ENCODE measurements around the gene ARID2. TPM values are rescaled to one million over a fixed set of nuclear protein-coding genes. Genes with fewer than 3 reads are reported as not detected.

ARID2 gene
- total and polyA plus RNA-seq, 4 donors, result 1.8 to 17.8 (median 13.2) TPM

DNA sequence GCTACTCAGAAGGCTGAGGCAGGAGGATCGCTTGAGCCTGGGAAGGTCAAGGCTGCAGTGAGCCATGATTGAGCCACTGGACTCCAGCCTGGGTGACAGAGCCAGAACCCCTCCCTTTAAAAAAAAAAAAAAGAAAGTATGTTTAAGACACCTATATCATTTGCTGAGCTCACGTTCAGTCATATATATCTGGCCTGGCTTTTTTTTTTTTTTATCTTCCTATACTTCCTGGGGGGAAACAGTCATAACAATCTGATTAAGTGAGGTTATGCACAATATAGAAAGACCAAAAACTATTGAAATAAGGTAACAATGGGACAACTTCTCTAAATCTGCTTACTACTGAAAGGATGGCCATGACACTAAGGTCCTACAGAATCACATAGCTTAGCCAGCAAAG, 9.4 kb upstream of the ARID2 start:
- Histone ChIP-seq H3K9me3 (ENCODE audit: control insufficient read depth in 4 of 4, low read length in 3 of 4) (no peaks in the 10 kb centered on the region), H3K4me1 (ENCODE audit: control insufficient read depth in 4 of 4, insufficient read depth in 4 of 4, low read length in 3 of 4) (peaks cover 2 to 11% (median 6%) of the 10 kb centered on the region in 4 donors), H3K4me3 (ENCODE audit: low read depth in 1 of 3, low read length in 3 of 3) (no peak overlapping the region), H3K36me3 (ENCODE audit: control insufficient read depth in 4 of 4, insufficient read depth in 3 of 4, low read depth in 1 of 4, low read length in 3 of 4) (no peaks in the 10 kb centered on the region), H3K27me3 (ENCODE audit: control insufficient read depth in 4 of 4, insufficient read depth in 4 of 4, low read length in 3 of 4) (no peaks in the 10 kb centered on the region), H3K9ac (ENCODE audit: low read depth in 1 of 2, low read length in 2 of 2) (no peak overlapping the region), H3K27ac (ENCODE audit: low read depth in 1 of 2, low read length in 2 of 2) (no peak overlapping the region)
- TF ChIP-seq TAF1 (conservative IDR thresholded peaks at IDR 0.05) (no peak), RXRA (IDR thresholded peaks at IDR 0.05) (no peak), FOXA2 (IDR thresholded peaks at IDR 0.05) (no peak), JUND (IDR thresholded peaks at IDR 0.05) (no peak), RAD21 (IDR thresholded peaks at IDR 0.05) (no peak), SP1 (IDR thresholded peaks at IDR 0.05) (no peak), YY1 (IDR thresholded peaks at IDR 0.05) (no peak), FOXA1 (IDR thresholded peaks at IDR 0.05) (no peak), HNF4A (conservative IDR thresholded peaks at IDR 0.05) (no peak), GABPA (IDR thresholded peaks at IDR 0.05 in 1 of 2, conservative IDR thresholded peaks at IDR 0.05 in 1 of 2) (no peak), EGR1 (IDR thresholded peaks at IDR 0.05; ENCODE audit: low read depth in 2 of 2) (no peak), NR2F2 (IDR thresholded peaks at IDR 0.05) (no peak), HNF4G (IDR thresholded peaks at IDR 0.05) (no peak)
- TF ChIP-seq, protein P1, sequence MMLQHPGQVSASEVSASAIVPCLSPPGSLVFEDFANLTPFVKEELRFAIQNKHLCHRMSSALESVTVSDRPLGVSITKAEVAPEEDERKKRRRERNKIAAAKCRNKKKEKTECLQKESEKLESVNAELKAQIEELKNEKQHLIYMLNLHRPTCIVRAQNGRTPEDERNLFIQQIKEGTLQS (IDR thresholded peaks at IDR 0.05), result no peak
- TF ChIP-seq, protein P2, sequence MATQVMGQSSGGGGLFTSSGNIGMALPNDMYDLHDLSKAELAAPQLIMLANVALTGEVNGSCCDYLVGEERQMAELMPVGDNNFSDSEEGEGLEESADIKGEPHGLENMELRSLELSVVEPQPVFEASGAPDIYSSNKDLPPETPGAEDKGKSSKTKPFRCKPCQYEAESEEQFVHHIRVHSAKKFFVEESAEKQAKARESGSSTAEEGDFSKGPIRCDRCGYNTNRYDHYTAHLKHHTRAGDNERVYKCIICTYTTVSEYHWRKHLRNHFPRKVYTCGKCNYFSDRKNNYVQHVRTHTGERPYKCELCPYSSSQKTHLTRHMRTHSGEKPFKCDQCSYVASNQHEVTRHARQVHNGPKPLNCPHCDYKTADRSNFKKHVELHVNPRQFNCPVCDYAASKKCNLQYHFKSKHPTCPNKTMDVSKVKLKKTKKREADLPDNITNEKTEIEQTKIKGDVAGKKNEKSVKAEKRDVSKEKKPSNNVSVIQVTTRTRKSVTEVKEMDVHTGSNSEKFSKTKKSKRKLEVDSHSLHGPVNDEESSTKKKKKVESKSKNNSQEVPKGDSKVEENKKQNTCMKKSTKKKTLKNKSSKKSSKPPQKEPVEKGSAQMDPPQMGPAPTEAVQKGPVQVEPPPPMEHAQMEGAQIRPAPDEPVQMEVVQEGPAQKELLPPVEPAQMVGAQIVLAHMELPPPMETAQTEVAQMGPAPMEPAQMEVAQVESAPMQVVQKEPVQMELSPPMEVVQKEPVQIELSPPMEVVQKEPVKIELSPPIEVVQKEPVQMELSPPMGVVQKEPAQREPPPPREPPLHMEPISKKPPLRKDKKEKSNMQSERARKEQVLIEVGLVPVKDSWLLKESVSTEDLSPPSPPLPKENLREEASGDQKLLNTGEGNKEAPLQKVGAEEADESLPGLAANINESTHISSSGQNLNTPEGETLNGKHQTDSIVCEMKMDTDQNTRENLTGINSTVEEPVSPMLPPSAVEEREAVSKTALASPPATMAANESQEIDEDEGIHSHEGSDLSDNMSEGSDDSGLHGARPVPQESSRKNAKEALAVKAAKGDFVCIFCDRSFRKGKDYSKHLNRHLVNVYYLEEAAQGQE (IDR thresholded peaks at IDR 0.05), result no peak
- TF ChIP-seq, protein P3, sequence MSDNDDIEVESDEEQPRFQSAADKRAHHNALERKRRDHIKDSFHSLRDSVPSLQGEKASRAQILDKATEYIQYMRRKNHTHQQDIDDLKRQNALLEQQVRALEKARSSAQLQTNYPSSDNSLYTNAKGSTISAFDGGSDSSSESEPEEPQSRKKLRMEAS (IDR thresholded peaks at IDR 0.05), result no peak
- TF ChIP-seq, protein P4, sequence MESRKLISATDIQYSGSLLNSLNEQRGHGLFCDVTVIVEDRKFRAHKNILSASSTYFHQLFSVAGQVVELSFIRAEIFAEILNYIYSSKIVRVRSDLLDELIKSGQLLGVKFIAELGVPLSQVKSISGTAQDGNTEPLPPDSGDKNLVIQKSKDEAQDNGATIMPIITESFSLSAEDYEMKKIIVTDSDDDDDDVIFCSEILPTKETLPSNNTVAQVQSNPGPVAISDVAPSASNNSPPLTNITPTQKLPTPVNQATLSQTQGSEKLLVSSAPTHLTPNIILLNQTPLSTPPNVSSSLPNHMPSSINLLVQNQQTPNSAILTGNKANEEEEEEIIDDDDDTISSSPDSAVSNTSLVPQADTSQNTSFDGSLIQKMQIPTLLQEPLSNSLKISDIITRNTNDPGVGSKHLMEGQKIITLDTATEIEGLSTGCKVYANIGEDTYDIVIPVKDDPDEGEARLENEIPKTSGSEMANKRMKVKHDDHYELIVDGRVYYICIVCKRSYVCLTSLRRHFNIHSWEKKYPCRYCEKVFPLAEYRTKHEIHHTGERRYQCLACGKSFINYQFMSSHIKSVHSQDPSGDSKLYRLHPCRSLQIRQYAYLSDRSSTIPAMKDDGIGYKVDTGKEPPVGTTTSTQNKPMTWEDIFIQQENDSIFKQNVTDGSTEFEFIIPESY (IDR thresholded peaks at IDR 0.05), result no peak
- TF ChIP-seq, protein P5, sequence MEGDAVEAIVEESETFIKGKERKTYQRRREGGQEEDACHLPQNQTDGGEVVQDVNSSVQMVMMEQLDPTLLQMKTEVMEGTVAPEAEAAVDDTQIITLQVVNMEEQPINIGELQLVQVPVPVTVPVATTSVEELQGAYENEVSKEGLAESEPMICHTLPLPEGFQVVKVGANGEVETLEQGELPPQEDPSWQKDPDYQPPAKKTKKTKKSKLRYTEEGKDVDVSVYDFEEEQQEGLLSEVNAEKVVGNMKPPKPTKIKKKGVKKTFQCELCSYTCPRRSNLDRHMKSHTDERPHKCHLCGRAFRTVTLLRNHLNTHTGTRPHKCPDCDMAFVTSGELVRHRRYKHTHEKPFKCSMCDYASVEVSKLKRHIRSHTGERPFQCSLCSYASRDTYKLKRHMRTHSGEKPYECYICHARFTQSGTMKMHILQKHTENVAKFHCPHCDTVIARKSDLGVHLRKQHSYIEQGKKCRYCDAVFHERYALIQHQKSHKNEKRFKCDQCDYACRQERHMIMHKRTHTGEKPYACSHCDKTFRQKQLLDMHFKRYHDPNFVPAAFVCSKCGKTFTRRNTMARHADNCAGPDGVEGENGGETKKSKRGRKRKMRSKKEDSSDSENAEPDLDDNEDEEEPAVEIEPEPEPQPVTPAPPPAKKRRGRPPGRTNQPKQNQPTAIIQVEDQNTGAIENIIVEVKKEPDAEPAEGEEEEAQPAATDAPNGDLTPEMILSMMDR (IDR thresholded peaks at IDR 0.05; ENCODE audit: low read depth, low read length, missing input control), result no peak
- WGBS, result 88% methylated on average over 2 of the region's 2 CpGs
- DNase-seq (ENCODE audit: low spot score), result no peak
